GM18520 (cell line): ENCODE data around the gene MRPS18B.
A peak's percentile ranks its signal among the peaks of the same experiment; 100 is the strongest.

Source experiments
- ATAC-seq: cut with Tn5 transposase; IDR thresholded peaks from one replicate; pipeline ENCODE4 v1.9.1; 2021; ENCODE audit not compliant: unreplicated experiment

The MRPS18B gene

GRCh38 chr6:30601815-30602641, 15.6 kb upstream of the MRPS18B start:
- no peak for ATAC-seq

- ATAC-seq, result no peak
Measured at GRCh38 chr6:30603961-30604360, 13.7 kb upstream of the MRPS18B start.

GRCh38 chr6:30610065-30610464, 7.6 kb upstream of the MRPS18B start:
- ATAC-seq, result no peak

- no peak for ATAC-seq
Measured at GRCh38 chr6:30611150-30611855, 6.3 kb upstream of the MRPS18B start.

GRCh38 chr6:30611856-30612194, 5.8 kb upstream of the MRPS18B start:
- ATAC-seq, result no peak

- ATAC-seq, result no peak
Measured at GRCh38 chr6:30612213-30612612, 5.4 kb upstream of the MRPS18B start.

GRCh38 chr6:30612687-30613248, 4.9 kb upstream of the MRPS18B start:
- no peak for ATAC-seq

GRCh38 chr6:30613251-30614043, 4.2 kb upstream of the MRPS18B start:
- ATAC-seq, result no peak

- ATAC-seq, result no peak
Measured at GRCh38 chr6:30614044-30614842, 3.4 kb upstream of the MRPS18B start.

GRCh38 chr6:30614843-30615218, 2.8 kb upstream of the MRPS18B start:
- ATAC-seq, result peak; percentile 34

GRCh38 chr6:30615219-30615957, 2.3 kb upstream of the MRPS18B start:
- ATAC-seq, result no peak

- ATAC-seq, result no peak
Measured at GRCh38 chr6:30615958-30616810, 1.5 kb upstream of the MRPS18B start.

- ATAC-seq, result peak; percentile 73
Measured at GRCh38 chr6:30616811-30617564, 652 bp upstream of the MRPS18B start, which contains the start of gene PPP1R10. TSS of gene PPP1R10 (minus strand) at chr6:30617243. CDS start at chr6:30609944, 7,299 bp downstream.

- no peak for ATAC-seq
Measured at GRCh38 chr6:30618270-30618797, 694 bp downstream of the MRPS18B start.

GRCh38 chr6:30619561-30619960, 1.9 kb downstream of the MRPS18B start:
- no peak for ATAC-seq

GRCh38 chr6:30625511-30625910, 7.9 kb downstream of the MRPS18B start:
- no peak for ATAC-seq

- no peak for ATAC-seq
Measured at GRCh38 chr6:30626484-30627366, 9.1 kb downstream of the MRPS18B start, which contains the start of gene ATAT1. TSS of gene ATAT1 (plus strand) at chr6:30626874.
